ENCODE data around the gene TBCC.
"Not testable (repeated sequence)": the region's sequence is repeated elsewhere in the genome, so short reads cannot be mapped to it uniquely, and the experiment has no call there.

Gene TBCC

GRCh38 chr6:42704251-42704936 lies 41.5 kb downstream of the TBCC start:
- no peaks in the 10 kb centered on the region for H3K27me3 Mint-ChIP-seq
- H3K36me3 Mint-ChIP-seq (ENCODE audit: low read depth): no peaks in the 10 kb centered on the region
- H3K4me3 Mint-ChIP-seq: no peak overlapping the region
- H3K9me3 Mint-ChIP-seq: no peaks in the 10 kb centered on the region
- no peak overlapping the region for H3K27ac Mint-ChIP-seq
- no peaks in the 10 kb centered on the region for H3K4me1 Mint-ChIP-seq (ENCODE audit: low read depth)

- H3K4me1 Mint-ChIP-seq (ENCODE audit: low read depth); H3K27ac Mint-ChIP-seq; H3K9me3 Mint-ChIP-seq; H3K4me3 Mint-ChIP-seq; H3K36me3 Mint-ChIP-seq (ENCODE audit: low read depth); H3K27me3 Mint-ChIP-seq: not testable (repeated sequence)
Observed at GRCh38 chr6:42702786-42703185, 43.1 kb downstream of the TBCC start.

GRCh38 chr6:42702200-42702599 lies 43.7 kb downstream of the TBCC start:
- Mint-ChIP-seq H3K4me1 (ENCODE audit: low read depth) (no peaks in the 10 kb centered on the region), H3K27me3 (no peaks in the 10 kb centered on the region), H3K4me3 (no peak overlapping the region), H3K36me3 (ENCODE audit: low read depth) (no peaks in the 10 kb centered on the region), H3K27ac (no peak overlapping the region), H3K9me3 (no peaks in the 10 kb centered on the region)

- Mint-ChIP-seq H3K4me1 (ENCODE audit: low read depth) (peaks cover 15% of the 10 kb centered on the region), H3K27me3 (no peaks in the 10 kb centered on the region), H3K27ac (no peak overlapping the region), H3K4me3 (no peak overlapping the region), H3K9me3 (no peaks in the 10 kb centered on the region), H3K36me3 (ENCODE audit: low read depth) (peaks cover 18% of the 10 kb centered on the region)
Observed at GRCh38 chr6:42698217-42698616, 47.7 kb downstream of the TBCC start.

GRCh38 chr6:42697268-42697655 lies 48.6 kb downstream of the TBCC start:
- Mint-ChIP-seq H3K27ac (no peak overlapping the region), H3K36me3 (ENCODE audit: low read depth) (peaks cover 27% of the 10 kb centered on the region), H3K4me1 (ENCODE audit: low read depth) (peaks cover 25% of the 10 kb centered on the region), H3K9me3 (no peaks in the 10 kb centered on the region), H3K4me3 (no peak overlapping the region), H3K27me3 (no peaks in the 10 kb centered on the region)

- H3K27ac Mint-ChIP-seq: no peak overlapping the region
- H3K36me3 Mint-ChIP-seq (ENCODE audit: low read depth): peaks cover 29% of the 10 kb centered on the region
- no peaks in the 10 kb centered on the region for H3K9me3 Mint-ChIP-seq
- H3K4me1 Mint-ChIP-seq (ENCODE audit: low read depth): peaks cover 29% of the 10 kb centered on the region
- H3K4me3 Mint-ChIP-seq: no peak overlapping the region
- H3K27me3 Mint-ChIP-seq: no peaks in the 10 kb centered on the region
Observed at GRCh38 chr6:42696526-42697267, 49.2 kb downstream of the TBCC start.

GRCh38 chr6:42694586-42694985 lies 51.3 kb downstream of the TBCC start:
- Mint-ChIP-seq H3K4me3 (no peak overlapping the region), H3K27me3 (no peaks in the 10 kb centered on the region), H3K9me3 (no peaks in the 10 kb centered on the region), H3K4me1 (ENCODE audit: low read depth) (peaks cover 46% of the 10 kb centered on the region), H3K27ac (peak overlapping the region; percentile 19), H3K36me3 (ENCODE audit: low read depth) (peaks cover 48% of the 10 kb centered on the region)
